ENCODE measurements around the gene FAM20A.
"Not testable (repeated sequence)": the region's sequence is repeated elsewhere in the genome, so short reads cannot be mapped to it uniquely, and the experiment has no call there.

Gene FAM20A

GRCh38 chr17:68564415-68565111 is 36.6 kb downstream of the FAM20A start:
- DNase-seq = no peak

DNA sequence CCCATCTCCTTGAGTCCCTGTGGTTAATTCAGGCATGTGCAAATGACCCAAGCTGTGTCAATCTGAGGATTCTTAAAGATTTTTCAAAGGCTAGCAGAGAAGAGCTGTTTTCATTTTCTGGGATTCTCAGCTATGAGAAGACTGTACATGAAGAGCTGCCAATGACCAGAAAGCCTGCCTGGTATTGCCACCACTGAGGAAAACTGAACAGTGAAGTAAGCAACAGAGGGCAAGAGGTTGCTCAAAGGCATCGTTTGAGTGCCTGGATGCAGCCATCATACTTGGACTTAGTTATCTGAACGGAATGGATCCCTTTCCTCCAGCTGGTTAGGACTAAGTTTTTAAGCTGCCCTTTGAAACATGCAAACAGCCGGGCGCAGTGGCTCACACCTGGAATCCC is 38.4 kb downstream of the FAM20A start:
- DNase-seq = no peak

DNA sequence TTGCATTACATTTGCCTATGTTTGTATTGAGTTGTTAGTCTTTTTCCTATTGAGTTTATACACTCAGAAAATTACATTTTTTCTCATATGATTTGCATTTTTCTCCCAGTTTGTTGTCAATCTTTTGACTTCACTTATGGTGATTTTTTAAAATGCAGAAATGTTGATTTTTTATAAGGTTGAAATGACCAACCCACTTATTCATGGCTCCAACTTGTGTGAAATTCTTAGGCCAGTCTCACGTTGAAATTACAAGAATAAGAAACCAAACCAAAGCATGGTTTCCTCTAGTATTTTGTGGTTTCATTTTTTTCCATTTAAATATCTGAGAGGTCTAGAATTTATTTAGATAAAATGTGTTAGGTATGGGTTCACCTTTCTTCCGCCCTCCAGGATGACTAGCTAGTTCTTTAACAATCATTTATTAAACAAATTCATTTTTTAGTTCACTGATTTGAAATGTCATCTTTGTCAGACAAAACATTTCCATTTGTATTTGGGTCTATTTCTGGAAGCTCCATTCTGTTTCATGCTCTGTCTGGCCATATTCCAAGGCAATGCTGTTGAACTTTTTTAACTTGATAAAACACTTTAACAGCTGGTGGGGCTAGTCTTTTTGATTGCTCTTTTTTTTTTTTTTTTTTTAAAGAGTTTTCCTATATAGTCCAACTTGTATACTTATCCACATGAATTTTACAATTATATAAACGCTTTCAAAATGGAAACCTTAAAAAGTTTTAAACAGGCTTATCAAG is 40.0 kb downstream of the FAM20A start:
- DNase-seq = no peak

- DNase-seq = no peak
Measured at GRCh38 chr17:68559316-68559715, 41.9 kb downstream of the FAM20A start.

GRCh38 chr17:68556551-68556950 is 44.6 kb downstream of the FAM20A start:
- DNase-seq = no peak

- DNase-seq = no peak
Measured at GRCh38 chr17:68544111-68544915, 56.9 kb downstream of the FAM20A start.

GRCh38 chr17:68542698-68543463 is 58.3 kb downstream of the FAM20A start:
- no peak for DNase-seq

DNA sequence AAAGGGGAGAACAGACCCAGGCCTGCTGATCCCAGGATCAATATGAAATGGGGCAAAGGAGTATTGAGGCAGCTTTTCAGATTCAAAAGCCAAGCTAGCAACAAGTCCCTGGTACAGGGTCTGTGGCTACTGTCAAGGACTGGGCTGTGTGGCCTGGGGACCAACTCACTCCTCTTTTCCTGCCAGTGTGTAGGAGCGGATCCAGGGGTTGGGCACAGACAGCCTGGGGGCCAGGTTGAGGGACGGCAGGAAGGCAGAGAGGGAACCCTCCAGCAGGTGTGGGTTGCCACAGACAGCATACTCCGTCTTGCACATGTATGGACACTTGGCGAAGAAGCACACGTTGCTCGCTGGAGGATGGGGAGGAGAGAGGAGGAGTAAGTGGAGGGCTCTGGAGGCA is 59.4 kb downstream of the FAM20A start:
- no peak for DNase-seq

DNA sequence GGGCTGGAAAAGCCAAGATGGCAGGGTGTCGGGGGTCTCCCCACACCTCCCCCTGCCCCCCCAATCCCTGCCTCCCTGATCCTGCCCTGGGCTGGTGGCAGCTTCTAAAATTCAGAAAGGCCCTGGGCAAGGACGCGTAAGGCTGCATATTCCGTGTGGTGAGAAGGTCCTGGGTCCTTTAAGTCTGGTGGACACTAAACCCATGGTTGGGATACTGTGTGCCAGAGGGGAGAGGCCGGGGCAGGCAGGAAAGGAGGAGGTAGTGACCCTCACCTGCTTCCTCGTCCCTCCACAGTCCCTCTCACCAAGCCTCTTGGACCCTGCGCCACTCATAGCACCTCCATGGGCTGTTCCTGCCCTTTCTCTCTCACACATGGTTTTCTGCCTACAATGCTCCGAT is 60.2 kb downstream of the FAM20A start:
- DNase-seq = no peak

GRCh38 chr17:68539548-68540467 is 61.4 kb downstream of the FAM20A start:
- DNase-seq = peak; percentile 27

DNA sequence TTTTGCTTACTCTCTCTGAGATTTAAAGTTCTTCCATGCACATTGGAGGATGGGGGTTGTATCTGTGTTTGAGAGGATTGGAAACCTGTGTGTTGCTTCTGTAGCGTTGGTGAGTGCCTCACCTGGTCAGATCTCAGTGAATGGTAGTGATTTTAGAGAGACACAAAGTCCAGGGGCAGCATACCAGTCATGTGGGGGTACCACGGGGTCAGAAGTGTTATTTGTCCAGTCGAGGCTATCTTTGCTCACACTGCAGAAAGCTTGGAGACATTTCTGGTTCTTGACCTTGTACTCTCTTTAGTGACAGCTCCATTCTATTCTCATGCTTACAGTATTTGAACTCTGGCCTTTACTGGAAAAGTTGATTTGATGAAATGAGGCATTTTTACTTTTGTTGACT is 65.2 kb downstream of the FAM20A start:
- DNase-seq = no peak

DNA sequence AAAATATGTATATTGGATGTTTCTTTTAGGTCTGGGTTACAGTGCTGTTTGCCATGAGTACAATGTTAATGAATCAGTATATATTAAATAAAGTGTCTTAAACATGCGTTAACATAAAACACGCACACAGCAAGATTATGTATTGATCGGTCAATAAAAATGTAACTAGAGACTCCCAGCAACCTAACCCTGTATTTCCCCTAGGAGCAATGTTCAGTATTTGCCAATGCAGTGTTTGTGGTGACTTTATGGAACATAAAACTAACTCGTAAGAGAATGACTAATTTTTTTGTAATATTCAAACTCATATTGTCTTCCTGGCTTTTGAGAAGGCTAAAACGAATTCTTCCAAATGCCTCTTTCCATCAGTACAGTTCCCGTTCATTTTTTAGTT is 66.5 kb downstream of the FAM20A start:
- no peak for DNase-seq

GRCh38 chr17:68533887-68534694 is 67.1 kb downstream of the FAM20A start:
- DNase-seq = peak; percentile 12

- DNase-seq = no peak
Measured at GRCh38 chr17:68532826-68533225, 68.3 kb downstream of the FAM20A start.

DNA sequence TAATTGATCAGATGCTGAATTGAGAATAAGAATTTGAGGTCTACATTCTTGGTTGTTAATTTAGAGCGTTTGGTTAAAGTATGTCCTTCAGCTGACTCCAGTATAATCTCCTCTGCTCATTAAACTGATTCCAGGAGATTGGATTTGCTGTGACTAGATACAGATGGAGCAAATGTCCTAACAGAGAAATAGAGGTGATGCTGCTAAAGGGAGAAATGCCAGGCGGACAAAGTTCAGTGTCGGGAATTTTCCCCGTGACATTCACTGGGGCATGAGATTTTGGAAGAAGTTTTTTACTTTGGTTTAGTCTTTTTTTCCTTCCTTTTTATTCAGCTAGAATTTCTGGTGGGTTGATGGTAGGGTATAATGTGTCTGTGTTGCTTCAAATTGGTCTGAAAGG is 69.9 kb downstream of the FAM20A start:
- no peak for DNase-seq

DNA sequence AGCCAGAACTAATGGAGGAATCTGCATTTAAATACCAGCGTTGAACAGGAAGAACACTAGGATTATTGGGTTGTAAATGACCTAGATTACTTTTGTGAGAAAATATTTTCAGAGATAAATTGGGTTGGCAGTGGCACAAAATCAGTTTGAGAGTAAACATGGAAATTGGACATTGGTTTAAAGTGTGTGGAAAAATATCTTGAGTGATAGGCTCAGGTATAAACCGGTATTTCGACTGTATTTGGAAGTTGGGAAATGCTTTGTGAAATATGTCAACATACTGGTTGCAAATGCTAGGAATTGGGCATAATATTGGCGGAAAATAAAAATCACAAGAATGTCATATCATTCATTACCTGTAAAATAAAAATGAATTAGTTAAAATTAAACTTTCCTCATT is 73.9 kb downstream of the FAM20A start:
- DNase-seq = no peak

- DNase-seq = no peak
Measured at GRCh38 chr17:68526548-68526947, 74.6 kb downstream of the FAM20A start.

DNA sequence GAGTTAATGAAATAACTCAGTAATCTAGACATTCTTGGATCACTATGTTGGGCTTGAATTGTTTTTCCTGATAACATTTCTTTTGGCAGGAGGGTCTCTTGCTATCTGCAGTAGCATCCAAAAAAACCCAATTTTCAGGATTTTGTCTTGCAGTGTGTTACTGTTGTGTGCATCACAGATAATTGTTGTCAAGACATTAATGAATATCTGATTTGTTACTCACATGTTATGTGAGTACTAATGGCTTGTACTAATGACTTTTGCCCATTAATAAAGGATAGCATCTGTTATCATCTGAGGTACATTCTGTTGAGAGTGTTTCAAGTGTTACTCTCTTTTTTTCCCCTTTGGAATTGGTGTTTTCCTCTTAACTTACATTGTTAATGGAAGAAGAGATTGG is 78.9 kb downstream of the FAM20A start:
- DNase-seq = no peak

DNA sequence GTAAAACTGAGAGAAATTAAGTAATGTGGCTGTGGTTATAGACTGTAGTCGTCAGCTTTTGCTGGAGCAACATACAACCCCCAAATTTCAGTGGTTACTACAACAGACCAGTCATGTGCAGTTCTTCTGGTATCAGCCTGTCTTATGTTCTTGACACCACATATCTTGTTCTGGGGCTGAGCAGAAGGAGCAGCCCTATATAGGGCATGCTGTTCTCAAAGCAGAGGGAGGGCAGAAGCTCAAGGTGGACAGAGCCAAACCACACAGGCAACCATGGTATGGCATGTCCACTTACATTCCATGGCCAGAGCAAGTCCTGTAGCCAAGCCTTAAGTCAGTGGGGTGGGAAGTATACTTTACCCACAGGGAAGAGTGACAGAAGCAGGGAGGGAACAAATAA is 81.3 kb downstream of the FAM20A start:
- no peak for DNase-seq

- DNase-seq = not testable (repeated sequence)
Measured at GRCh38 chr17:68519051-68519450, 82.1 kb downstream of the FAM20A start.

All from hematopoietic multipotent progenitor cell treated with erythropoietin and hydrocortisone succinate and interleukin-3 and kit ligand, for 6 days (in vitro differentiated cells).